ENCODE data around the gene FN3KRP. TPM values are rescaled to one million over a fixed set of nuclear protein-coding genes. Genes with fewer than 3 reads are reported as not detected.

Gene FN3KRP
- total and polyA plus RNA-seq, 8 donors, result 1.2 to 50.7 (median 20.8) TPM

DNA sequence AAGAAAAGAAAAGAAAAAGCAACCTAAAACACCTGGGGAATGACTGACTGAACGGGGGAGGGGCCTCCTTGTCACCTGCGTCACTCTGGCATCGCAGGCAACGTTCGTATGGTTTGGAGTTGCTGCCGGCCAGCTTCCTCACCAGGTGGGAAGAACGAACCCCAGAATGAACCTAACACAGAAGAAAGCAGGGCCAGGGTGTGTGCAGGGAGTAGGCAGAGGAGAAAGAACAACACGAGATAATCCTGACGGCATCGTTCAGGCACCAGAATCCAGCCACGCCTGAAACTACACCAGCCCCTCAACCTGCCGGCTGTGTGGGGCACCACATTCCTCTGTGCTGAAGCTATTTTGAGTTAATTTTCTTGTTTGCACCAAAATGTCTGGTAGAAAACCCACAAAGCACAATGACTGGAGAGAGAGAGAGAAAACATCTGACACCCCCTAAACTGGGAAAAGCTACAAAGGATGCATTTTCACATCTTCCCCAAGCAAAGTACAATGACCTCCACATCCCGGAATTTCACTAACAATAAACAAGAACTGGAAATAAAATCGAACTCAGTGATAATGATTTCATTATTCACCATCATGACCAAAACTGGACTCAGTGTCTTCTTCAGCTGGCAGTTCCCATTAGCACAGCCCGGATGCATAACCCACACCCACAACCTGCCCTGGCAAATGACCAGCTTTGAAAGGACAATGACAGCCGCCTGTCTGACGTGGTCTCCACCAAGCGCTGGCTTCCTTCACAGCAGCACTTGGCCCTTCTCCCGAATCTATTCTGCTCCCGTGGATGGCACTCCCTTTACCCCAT, 41.6 kb upstream of the FN3KRP start:
- DNase-seq, result peak in 1 of 2 donors; percentile 60
- WGBS, 5 donors, result 68 to 78% (median 75%) methylated on average over 20 of the region's 20 CpGs
- no peaks in the 10 kb centered on the region for H3K9me3 ChIP-seq
- intact Hi-C loops (cut with DNase I; ENCODE audit: low total_unique reads), result no loop called here
- peaks cover 3 to 22% (median 14%) of the 10 kb centered on the region in 4 donors for H3K4me1 ChIP-seq
- no peak overlapping the region for H3K27ac ChIP-seq
- TF ChIP-seq POLR2A (IDR thresholded peaks at IDR 0.05) (no peak), POLR2AphosphoS5 (IDR thresholded peaks at IDR 0.05) (no peak), EP300 (IDR thresholded peaks at IDR 0.05) (no peak)
- TF ChIP-seq, protein P1, sequence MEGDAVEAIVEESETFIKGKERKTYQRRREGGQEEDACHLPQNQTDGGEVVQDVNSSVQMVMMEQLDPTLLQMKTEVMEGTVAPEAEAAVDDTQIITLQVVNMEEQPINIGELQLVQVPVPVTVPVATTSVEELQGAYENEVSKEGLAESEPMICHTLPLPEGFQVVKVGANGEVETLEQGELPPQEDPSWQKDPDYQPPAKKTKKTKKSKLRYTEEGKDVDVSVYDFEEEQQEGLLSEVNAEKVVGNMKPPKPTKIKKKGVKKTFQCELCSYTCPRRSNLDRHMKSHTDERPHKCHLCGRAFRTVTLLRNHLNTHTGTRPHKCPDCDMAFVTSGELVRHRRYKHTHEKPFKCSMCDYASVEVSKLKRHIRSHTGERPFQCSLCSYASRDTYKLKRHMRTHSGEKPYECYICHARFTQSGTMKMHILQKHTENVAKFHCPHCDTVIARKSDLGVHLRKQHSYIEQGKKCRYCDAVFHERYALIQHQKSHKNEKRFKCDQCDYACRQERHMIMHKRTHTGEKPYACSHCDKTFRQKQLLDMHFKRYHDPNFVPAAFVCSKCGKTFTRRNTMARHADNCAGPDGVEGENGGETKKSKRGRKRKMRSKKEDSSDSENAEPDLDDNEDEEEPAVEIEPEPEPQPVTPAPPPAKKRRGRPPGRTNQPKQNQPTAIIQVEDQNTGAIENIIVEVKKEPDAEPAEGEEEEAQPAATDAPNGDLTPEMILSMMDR (IDR thresholded peaks at IDR 0.05), result no peak
- H3K27me3 ChIP-seq, result no peaks in the 10 kb centered on the region
- no peak overlapping the region for H3K4me3 ChIP-seq
- peaks cover 0 to 3% (median 0%) of the 10 kb centered on the region in 4 donors for H3K36me3 ChIP-seq

DNA sequence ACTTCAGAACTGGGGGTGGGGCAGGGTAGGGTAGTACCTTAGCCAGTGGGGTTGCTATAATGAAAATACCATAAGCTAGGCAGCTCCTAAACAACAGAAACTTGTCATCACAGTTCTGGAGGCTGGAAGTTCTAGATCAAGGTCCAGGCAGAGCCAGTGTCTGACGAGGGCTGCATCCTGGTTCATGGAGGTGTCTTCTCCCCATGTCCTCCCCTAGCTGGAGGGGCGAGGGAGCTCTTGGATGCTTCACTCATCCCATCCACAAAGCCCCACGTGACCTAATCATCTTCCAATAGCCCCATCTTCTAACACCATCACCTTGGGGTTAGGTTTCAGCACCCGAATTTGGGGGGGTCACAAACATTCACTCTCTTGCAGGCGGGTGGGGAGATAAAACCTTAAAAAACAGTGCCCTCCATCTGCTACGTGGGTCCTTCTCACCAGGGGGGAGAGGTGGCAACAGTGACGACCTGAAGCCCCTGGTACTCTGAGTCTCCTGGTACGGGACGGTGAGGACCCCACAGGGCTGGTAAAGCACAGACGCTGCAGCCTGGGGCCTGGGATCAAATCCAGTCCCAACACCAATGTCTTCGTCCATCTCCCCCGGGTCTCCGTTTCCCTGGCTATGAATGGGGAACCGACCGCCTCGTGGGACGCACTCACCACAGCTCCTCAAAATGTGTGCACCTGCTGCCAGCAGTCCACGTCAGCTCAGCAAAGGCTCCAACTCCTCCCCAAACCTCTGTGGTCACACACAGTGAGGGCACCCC, 40.8 kb upstream of the FN3KRP start:
- TF ChIP-seq EP300 (IDR thresholded peaks at IDR 0.05) (no peak), POLR2A (IDR thresholded peaks at IDR 0.05) (no peak)
- TF ChIP-seq, protein P1 (IDR thresholded peaks at IDR 0.05), result no peak
- Histone ChIP-seq H3K27me3 (no peaks in the 10 kb centered on the region), H3K27ac (no peak overlapping the region), H3K36me3 (peaks cover 0 to 3% (median 0%) of the 10 kb centered on the region in 4 donors), H3K9me3 (no peaks in the 10 kb centered on the region), H3K4me3 (no peak overlapping the region), H3K4me1 (peaks cover 6 to 26% (median 17%) of the 10 kb centered on the region in 4 donors)
- intact Hi-C loops (cut with DNase I; ENCODE audit: low total_unique reads), result no loop called here
- 84 to 86% (median 84%) methylated on average over 18 of the region's 18 CpGs for WGBS, 5 donors
- DNase-seq, result no peak

DNA sequence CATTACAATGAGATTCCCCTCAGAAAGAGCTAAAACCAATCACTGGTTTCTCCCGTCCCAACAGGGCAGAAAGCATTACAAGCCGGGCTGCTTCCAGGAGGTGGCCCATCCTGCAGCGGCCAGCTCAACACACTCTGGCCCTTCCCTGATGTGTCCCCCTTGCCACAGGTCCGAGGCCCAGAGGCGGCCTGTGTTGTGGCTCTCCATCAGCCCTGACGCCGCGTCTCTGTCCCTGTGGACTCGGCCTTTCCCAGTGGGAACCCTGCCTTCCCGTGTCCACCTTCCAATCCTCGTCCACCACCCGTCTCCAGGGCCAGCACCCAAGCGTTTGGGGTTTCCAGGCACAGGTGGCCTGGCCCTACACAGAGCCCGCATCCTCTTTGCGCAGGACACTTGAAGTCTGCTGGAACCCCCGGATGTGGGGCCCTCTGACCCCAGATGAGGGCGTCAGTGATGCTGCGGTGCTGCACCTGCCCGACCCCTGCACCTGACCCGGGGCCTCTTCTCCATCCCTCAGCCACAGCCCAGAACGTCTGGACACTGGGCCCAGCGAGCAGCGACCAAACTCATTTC, 39.1 kb upstream of the FN3KRP start:
- Histone ChIP-seq H3K9me3 (peaks cover 0 to 8% (median 6%) of the 10 kb centered on the region in 4 donors), H3K27me3 (no peaks in the 10 kb centered on the region), H3K4me1 (peaks cover 6 to 22% (median 16%) of the 10 kb centered on the region in 4 donors), H3K27ac (no peak overlapping the region), H3K36me3 (peaks cover 0 to 3% (median 0%) of the 10 kb centered on the region in 4 donors), H3K4me3 (no peak overlapping the region)
- intact Hi-C loops (cut with DNase I; ENCODE audit: low total_unique reads), result no loop called here
- DNase-seq, result no peak
- 88 to 89% (median 88%) methylated on average over 22 to 23 of the region's 23 CpGs for WGBS, 5 donors
- no peak for TF ChIP-seq EP300 (IDR thresholded peaks at IDR 0.05)
- TF ChIP-seq, protein P1 (IDR thresholded peaks at IDR 0.05), result no peak
- no peak for TF ChIP-seq POLR2A (IDR thresholded peaks at IDR 0.05)
- no peak for TF ChIP-seq POLR2AphosphoS5 (IDR thresholded peaks at IDR 0.05)

DNA sequence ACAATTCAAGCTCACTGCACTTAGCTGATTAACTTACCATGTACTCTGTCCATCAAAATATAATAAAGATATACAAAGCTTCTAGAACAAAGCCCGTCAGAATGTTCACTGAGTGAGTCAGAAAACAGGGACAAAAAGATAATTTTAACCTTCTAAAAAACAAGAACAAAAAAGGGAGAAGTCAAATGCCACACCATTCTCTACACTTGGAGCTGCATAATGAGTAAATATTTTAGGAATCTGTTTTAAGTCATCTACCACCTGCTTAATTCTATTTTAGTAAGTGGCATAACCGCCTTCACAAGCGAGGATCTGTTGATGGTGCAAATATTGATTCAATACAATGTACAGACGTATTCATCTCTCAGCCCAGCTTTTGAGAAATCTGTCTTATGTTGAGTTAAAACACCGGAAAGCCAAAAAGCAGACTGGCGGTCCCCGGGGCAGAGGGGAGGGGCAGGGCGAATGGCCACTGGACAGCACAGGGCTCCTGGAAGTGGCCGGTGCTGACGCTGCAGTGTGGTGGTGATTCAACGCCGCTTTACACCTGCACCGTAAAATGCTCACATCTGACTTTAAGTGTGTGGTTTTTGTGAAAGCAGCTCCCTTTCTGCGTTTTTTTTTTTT, 38.1 kb upstream of the FN3KRP start:
- no peaks in the 10 kb centered on the region for H3K27me3 ChIP-seq
- H3K36me3 ChIP-seq, result peaks cover 0 to 3% (median 0%) of the 10 kb centered on the region in 4 donors
- no peak overlapping the region for H3K4me3 ChIP-seq
- peaks cover 6 to 17% (median 14%) of the 10 kb centered on the region in 4 donors for H3K4me1 ChIP-seq
- H3K27ac ChIP-seq, result peak overlapping the region in 4 of 5 donors; percentile 1 to 64 (median 23)
- WGBS, 5 donors, result 40 to 71% (median 58%) methylated on average over 14 of the region's 14 CpGs
- DNase-seq, result no peak
- intact Hi-C loops (cut with DNase I; ENCODE audit: low total_unique reads), result no loop called here
- TF ChIP-seq POLR2AphosphoS5 (IDR thresholded peaks at IDR 0.05) (no peak), POLR2A (IDR thresholded peaks at IDR 0.05) (no peak), EP300 (IDR thresholded peaks at IDR 0.05) (no peak)
- TF ChIP-seq, protein P1 (IDR thresholded peaks at IDR 0.05), result no peak
- peaks cover 0 to 8% (median 6%) of the 10 kb centered on the region in 4 donors for H3K9me3 ChIP-seq

Measured in stomach (tissue), 9 donors.